GM21423 (cell line): ENCODE results near the gene ENTR1.

Source experiments
- ATAC-seq: cut with Tn5 transposase; IDR thresholded peaks from one replicate; pipeline ENCODE4 v1.9.1; 2021; ENCODE audit warnings: mild to moderate bottlenecking, moderate library complexity; ENCODE audit not compliant: unreplicated experiment

The ENTR1 gene

GRCh38 chr9:136410500-136411287, at the start of gene ENTR1, which contains the start of gene PMPCA:
Gene ENTR1, minus strand, starts transcription at chr9:136410614. Its CDS starts 217 bp downstream, at chr9:136410397.
Gene PMPCA, plus strand, starts transcription at chr9:136410658. Its CDS starts 11 bp downstream, at chr9:136410669.
- ATAC-seq, result peak; percentile 89

DNA sequence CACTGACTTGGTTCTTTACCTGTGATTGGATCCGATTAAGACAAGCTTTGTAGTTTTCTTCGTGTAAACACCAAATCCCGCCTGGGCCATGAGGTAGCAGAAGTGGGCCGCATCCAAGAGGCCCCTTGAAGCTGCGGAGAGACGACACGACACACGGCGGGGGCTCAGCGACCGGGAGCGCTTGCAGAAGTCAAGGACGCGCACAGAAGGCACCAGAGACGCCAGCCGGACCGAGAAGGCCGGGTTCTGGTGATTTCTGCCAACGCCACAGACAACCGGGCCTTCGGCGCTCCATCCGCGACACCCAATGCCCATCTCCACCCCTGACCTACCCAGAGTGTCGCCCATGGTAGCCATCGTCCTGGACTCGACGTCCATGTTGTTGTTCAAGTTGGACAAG, 49.0 kb upstream of the ENTR1 start:
- ATAC-seq, result no peak

DNA sequence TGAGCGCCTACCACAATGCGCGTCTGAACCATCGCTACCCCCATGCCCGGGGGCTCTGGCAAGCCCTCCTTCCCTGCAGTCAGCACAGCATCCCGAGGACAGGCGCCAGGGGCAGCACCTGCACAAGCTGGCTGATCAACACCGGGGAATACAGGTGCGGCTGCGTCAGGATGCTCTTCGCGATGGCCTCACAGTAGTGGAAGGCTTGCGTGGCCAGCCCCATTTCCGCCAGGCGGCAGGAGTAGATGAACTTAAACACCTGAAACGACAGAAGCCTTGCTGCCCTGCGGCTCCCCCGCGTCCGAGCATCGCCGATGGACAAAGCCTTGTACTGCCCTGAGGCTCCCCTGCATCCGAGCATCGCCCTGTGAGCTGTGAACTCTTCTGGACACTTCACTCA, 46.9 kb upstream of the ENTR1 start:
- ATAC-seq, result no peak

DNA sequence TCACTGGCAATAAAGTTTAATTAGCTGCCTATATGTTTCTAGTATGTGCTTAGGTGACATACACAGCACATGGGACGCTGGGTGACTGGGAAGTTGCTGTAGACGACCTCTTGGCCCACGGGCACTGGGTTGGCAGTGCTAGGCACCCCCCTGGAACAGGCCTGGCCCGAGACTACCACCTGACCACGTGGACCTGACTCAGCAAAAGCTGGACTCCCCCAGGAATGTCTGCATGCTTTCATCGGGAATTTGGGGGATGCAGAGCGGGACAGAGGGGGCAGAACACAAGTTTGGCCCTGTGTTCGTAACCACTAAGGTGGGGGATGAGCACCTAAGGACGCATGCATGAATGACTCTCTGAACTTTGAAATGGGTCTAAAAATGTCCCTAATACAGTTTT, 45.8 kb upstream of the ENTR1 start:
- no peak for ATAC-seq

GRCh38 chr9:136455043-136456002, 44.9 kb upstream of the ENTR1 start:
- no peak for ATAC-seq

GRCh38 chr9:136454026-136454796, 43.8 kb upstream of the ENTR1 start:
- ATAC-seq, result no peak

DNA sequence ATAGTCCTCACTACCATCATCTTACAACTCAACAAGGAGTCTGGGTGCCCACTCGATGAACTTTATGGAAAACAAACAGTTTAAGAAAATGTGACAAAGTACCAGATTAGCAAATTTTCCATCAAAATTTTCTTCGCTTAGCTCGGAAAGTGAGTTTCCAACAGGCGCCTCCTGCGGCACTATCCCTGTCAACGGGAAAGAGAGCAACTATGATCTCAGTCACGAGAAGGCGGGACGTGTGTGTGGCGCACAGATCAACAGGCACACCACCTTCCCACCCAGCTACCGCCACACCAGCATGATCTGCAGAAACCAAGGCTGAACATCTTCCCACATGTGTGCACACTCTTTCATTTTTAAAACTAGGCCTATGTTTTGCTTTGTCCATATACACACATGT, 42.9 kb upstream of the ENTR1 start:
- no peak for ATAC-seq

GRCh38 chr9:136451221-136451877, 40.9 kb upstream of the ENTR1 start:
- no peak for ATAC-seq

- ATAC-seq, result no peak
Measured at GRCh38 chr9:136448655-136449054, 38.2 kb upstream of the ENTR1 start.

DNA sequence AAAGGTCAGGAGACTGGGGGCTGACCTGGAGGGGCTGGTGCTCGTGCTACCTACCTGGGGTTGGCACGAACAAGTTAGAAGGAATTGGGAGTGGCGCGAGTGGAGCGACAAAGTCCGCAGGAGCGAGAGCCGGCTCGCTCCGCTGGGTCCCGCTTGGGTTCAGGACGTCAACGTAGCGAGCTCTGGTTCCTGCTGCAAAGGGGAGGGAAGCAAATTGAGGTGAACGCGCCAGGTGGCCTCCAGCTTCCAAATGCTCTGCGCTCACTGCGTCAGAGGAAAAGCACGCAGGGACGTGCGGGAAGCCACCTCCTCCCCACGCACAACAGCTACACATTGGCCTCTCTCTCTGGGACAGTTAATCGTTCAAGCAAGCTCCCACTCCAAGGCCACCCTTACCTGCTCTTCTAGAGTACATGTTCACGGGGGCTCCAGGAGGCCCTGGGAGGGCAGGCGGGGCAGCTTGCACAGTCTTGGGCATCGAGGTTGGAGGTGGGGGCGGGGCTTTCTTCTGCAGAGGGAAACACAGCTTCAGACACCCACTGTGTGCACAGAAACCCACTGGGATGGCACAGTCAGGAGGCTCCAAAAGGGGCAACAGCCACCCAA, 36.9 kb upstream of the ENTR1 start:
- ATAC-seq, result no peak

DNA sequence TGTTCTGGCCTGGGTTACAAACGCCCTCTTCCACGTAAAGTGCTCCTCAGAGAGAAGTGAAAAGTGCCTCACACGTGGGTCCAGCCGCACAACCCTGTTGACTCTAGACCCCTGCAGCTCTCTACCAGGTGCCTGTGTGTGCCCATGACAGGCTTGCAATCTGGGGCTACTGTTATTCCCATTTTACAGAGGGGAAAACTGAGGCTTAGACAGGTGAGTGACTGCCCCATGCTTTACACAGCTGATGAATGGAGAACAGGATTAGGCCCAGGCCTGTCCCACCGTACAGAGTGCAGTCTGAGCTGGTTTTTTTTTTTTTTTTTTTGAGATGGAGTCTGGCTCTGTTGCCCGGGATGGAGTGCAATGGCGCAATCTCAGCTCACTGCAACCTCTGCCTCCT, 35.4 kb upstream of the ENTR1 start:
- no peak for ATAC-seq

DNA sequence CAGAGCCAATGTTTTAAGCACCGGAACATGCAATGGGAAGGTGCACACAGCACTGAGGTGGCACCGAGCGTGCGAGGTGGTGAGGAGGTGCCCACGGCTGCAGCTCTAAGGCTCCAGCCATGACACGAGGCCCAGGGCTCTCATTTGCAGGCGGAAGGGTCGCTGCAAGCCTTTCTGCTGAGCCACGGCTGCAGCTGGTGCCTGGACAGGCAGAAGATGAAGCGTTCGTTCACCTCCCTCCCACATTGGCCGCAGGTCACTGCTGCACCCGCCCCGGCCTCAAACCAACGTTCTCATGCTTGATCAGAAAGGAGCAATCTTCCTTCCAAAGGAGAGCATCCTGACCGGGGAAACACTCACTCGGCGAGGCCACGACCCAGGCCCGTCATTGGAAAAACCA, 33.7 kb upstream of the ENTR1 start:
- no peak for ATAC-seq

DNA sequence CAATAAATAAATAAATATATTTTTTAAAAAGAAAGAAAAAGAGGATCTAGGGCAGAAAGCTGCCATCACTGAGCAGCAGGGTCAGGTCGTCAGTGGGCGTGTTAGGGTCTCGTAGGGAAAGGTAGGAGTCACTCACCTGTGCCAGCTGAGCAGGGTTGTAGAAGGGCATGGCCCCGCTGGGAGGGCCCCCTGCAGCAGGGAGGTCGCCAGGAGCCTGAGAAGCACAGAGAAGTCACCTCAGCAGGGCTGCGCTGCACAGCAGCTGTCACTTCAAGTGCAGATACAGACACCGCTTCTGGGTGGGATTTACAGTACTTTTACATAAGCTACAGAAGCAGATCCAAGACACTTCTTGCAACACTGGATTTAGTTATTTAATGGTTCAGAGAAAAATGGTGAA, 33.3 kb upstream of the ENTR1 start:
- no peak for ATAC-seq

- no peak for ATAC-seq
Measured at GRCh38 chr9:136443087-136443486, 32.7 kb upstream of the ENTR1 start.

DNA sequence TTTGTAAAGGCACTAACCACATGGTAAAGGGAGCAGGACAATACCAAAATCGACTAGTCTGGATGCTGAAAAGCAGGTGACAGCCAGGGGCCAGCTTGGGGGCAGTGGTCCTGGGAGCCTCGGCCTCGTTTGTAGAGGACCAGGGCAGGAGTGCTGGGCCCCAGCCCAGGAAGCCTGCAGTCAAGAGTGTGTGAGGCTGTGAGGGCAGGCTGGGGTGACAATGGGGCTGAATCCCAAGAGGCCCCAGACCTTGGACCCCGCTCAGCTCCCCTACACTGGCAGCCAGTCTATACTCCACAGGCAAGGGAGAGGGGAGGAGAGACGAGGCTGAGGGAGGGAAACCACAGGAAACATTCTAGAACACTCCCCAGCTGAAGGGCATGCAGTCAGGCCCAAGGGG, 31.9 kb upstream of the ENTR1 start:
- no peak for ATAC-seq

DNA sequence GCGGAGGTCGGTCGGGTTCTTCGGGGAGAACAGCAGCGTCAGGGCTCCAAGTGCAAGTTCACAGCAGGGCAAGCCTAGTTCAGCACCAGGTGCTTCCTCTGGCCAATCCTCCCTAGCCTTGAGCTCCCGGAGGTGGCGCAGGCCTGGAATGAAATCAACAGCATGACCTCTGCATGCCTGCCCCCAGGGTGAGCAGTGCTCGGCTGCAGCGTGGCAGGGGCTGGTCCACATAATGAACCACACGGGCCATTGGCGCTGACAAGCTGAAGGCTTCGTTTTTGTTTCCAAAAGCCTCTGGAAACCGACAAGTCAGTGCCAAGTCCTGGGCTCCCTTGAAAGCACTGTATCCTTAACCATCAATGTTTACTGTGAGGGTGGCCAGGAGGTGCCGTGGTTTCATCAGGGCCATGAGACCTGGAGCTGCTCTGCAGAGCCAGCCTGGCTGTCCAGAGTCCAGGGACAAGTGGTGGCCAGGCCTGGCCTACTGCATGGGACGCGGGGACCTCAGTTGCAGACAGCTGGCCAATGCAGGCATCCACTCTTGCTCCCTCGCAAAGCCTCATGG, 31.3 kb upstream of the ENTR1 start:
- ATAC-seq, result no peak

- ATAC-seq, result no peak
Measured at GRCh38 chr9:136441191-136441680, 30.8 kb upstream of the ENTR1 start.

DNA sequence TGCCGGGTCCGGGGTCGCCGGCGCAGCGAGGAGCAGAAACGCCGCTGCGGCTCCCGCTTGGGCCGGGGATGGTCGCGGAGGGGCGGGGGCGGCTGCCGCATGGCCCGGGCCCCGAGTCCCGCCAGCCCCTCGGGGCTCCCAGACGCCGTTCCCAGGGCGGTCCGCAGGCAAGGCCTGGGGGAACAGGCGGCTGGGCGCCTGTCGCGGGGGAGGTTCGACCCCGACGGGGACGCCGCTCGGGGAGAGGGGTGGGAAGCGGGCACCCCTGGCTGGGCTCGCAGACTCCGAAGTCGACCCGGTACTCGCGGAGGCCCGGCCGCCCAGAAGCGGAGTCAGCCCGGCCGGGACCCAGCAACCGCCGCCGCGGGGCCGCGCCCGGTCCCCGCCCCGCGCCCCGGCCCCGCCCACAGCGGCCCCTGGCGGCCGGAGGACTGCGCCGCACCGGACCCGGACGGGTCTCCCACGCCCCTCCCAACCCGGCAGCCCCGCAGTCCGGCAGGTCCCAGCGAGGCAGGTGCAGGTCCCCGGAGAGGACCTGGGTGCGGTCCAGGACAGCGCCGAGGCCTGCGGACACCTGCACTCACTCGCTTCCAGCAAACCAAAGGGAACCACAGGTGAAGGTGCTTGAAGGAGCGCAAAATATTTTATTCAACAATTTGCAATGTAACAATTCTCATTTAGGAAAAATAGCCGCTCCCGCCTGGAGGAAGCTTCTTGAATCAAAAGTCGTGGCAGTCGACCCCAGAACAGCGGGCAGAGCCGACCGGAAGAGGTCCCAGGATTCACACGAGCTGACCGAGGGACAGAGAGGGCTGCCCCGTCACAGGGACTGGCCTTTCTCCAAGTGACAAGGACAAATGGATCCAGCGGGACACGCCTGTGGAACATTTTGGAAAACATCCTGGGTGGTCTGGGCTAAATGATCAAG, 29.3 kb upstream of the ENTR1 start, which contains the start of gene INPP5E:
Gene INPP5E, minus strand, starts transcription at position 365 of the 928 bp plus-strand sequence. CDS start 426 bp downstream, outside the sequence.
- peak; percentile 76 for ATAC-seq
